ENCODE measurements around the gene MON1B.
"Not testable (repeated sequence)": the region's sequence is repeated elsewhere in the genome, so short reads cannot be mapped to it uniquely, and the experiment has no call there.

The MON1B gene

DNA sequence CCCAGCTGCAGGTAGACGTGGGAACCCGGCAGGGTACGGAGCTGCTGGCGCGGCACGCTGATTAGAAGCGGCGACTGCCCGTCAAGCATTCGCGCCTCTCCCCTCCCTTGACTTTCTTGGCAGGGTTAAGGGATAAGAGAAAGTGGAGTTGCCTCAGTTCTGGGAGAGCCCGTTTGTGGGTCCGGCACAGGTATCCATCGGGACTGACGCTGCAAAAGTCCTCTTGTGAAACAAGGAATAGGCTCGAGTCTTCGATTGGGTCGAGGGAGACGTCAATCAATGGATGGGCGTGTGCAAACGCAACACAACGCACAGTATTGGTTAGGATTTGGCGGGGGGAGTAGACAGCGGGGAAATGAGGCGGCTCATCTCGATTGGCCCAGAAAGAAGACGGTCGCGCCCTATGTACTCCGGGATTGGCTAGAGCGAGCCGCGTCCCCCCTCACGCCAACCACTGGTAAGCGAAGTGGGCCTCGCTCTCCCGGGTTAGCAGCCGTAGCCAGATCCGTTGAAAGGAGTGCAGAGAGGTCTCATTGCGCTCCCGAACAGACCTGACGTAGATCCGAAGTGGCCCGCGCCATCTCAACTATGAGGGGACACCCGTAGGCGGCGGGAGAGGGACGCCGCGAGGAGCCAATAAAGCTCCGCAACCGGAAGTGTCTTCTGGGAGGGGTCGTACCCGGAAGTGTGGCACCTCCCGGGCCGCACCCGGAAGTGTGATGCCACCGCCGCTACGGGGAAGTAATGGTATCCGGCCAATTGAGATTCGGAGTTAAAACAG, at the start of gene MON1B:
Gene MON1B, plus strand, starts transcription at position 713 of the 781 bp plus-strand sequence. CDS start 296 bp downstream, outside the sequence.
- DNase-seq = peak; percentile 97

DNA sequence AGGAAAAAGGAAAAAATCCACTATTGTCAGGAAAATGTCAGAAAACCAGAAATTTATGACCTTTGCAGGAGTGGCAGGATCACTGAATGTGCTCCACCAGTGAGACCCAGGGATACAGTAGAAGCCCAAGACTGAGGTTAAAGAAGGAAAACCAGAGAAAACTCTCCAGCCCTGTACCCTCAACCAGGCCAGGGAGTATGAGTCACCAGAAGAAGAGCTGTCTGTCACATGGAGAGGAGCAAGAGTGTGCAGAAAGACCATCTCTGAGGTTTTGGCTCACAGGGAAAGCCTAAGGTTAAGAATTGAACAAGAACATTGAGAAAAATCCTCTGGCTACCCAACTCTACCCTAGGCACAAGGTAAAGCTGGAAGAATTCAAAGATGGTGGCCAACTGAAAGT, 47.6 kb upstream of the MON1B start:
- DNase-seq = no peak

DNA sequence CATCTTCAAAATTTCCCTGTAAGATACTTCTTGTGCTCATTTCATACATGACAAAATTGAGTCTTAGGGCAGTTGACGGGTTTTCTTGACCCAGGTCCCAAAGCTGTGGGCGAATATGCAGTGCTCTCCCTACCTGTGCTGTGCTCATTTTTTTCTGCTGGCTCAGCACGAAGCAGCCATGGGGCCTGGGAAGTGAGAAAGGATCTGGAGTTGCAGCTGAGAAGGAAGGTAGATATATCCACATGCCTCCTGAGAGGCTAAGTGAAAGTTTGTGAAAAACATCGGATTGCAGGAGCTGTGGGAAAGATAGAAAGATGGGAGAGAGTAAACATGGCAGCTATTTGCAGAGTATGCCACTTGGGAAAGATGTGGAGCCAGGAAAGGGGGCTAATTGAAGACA, 42.9 kb upstream of the MON1B start:
- DNase-seq = no peak

DNA sequence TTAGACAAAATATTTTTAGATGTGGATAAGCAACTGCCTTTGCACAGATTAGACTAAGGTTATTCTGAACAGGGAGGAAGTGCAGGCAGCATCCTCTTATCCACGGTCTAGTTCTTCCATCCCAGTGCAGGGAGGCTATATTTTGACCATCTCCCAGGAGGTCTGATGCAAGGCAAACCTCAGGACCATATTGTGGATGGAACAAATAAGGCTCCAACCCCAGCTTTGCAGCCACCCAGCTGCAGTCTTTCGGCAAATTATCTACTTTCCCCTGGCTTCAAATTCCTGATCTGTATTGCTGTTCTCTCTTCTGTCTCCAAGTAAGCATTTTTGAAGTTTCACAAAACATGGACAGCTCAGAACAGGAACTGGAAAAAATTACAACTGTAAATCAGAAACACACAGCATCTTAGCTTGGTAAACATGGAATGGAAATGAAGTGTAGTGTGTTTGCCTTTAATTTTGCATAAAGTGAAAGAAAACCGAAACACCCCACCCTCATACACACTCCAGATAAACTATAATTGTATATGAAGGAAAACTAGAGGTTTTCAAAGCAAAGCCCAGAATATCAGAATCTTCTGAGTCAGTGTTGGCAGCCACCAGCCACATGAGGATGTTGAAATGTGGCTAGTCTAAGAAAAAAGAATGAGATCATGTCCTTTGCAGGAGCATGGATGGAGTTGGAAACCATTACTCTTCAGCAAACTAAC, 33.5 kb upstream of the MON1B start:
- no peak for DNase-seq

DNA sequence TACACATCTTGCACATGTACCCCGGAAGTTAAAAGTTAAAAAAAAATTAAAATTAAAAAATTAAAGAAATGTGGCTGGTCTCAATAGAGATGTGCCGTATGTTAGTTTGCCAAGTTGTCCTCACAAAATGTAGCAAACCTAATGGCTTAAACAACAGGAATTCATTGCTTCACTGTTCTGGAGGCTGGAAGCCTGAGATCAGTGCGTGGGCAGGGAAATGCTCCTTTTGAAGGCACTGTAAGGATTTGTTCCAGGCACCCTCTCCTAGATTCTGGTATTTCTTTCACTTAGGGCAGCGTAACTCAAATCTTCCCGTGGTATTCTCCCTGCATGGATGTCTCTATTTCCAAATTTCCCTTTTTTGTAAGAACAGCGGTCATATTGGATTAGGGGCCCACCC, 32.7 kb upstream of the MON1B start:
- DNase-seq = no peak

DNA sequence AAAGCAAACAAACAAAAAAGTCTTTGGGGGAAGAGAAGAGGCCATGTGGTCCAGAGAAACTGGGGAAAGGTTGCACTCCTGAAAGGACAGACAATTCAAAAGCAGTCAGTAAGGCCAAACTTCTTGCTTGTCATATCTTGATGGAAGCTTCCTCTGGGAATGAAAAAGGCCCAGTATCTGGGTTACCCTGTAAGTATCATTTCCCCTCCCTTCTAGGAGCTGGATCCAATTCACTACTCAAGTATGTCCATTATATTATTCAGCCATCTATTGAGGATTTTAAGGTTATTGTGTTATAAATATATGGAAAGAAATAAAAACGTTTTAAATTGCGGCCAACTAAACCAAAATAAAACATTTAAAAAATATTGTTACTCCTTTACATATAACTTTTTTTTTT, 26.0 kb upstream of the MON1B start:
- no peak for DNase-seq

DNA sequence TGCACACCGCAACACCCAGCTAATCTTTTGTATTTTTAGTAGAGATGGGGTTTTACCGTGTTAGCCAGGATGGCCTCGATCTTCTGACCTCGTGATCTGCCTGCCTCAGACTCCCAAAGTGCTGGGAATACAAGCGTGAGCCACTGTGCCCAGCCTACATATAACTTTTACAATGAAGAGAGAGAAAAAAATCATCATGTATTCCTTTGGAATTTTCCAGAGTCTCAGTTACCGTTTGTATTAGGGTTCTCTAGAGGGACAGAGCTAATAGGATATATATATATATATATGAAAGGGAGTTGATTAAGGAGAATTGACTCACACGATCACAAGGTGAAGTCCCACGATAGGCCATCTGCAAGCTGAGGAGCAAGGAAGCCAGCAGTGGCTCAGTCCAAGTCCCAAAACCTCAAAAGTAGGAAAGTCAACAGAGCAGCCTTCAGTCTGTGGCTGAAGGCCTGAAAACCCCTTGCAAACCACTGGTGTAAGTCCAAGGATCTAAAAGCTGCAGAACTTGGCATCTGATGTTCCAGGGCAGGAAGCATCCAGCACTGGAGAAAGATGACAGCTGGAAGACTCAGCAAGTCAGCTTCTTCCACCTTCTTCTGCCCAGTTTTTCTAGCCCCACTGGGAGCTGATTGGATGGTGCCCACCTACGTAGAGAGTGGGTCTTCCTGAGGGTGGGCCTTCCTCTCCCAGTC, 25.3 kb upstream of the MON1B start:
- not testable (repeated sequence) for DNase-seq

DNA sequence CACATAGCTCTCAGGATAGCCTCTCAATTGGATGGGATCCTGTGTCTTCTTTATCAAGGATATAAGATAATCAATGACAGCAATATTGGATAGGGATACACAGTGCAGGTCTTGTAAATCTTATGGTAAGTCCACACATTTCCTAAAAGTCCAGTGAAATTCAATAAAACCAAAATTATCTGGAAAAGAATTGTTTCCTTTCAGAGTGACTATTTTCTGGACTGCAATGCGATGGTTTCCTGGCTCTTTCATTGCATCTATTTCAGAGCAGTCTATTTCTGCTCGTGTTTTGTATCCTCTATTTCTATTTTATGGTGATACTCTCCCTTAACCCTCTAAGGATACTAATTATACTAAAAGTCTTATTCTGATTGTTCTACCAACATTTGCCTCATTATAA, 24.3 kb upstream of the MON1B start:
- DNase-seq = no peak

DNA sequence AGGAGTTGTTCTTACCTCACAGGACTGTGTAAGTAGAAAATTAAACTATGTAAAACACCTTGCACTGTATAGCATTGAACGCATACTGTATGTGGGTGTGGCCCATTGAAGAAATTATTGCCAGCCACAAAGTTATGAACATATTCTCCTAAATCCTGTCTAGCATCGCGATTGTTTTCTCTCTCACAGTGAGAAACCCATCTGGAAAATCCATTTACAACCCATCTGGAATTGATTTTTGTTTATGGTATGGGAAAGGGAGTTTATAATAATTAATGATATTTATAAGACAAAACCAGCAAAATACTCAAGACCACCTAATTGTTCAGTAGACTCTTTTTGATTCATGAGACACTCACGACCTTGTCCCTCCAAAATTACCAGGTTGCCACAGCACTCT, 22.1 kb upstream of the MON1B start:
- DNase-seq = no peak

DNA sequence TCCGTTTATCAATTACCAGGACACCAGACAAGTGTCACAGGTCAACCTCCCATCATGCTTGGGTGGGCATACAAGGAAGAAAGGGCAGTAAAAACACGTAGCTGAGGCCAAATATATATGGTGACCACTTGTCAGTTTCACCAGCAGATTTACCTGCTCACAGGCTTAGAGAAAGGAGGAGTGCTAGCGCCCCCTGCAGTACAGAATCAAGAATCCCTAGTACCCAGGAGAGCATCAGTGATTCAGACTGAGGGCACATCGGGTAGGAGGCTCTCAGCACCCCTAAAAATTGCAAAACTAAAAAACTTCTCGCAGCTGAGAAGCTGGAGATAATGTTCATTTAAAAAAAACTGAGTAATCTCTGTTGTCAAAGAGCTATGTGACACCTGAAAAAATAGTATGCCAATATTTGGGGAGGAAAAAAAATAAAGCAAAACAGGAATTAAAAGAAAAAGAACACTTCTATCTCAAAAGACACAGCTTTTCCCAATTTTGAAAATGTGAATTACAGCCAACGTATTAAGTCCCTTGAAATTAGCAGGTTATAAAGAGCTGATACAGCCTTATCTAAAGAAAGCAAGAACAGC, 21.2 kb upstream of the MON1B start:
- peak; percentile 68 for DNase-seq

DNA sequence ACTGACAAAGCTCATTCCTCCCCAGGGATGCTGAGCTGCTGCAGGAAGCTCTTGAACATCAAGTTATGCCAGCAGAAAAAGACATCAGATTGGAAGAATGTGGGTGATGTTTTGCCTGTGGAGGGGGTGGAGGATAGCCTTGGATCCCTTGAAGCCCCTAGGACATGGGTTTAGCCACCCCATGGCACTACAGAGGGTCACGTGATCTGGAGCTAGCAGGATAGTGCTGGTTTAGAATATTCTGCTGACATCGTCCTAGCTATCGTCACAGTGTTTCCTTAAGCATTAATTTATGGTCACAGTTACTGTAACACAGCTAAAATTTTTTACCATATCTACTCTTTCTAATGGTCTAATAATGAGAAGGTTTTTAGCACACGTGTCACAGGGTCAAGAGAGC, 20.2 kb upstream of the MON1B start:
- DNase-seq = no peak

DNA sequence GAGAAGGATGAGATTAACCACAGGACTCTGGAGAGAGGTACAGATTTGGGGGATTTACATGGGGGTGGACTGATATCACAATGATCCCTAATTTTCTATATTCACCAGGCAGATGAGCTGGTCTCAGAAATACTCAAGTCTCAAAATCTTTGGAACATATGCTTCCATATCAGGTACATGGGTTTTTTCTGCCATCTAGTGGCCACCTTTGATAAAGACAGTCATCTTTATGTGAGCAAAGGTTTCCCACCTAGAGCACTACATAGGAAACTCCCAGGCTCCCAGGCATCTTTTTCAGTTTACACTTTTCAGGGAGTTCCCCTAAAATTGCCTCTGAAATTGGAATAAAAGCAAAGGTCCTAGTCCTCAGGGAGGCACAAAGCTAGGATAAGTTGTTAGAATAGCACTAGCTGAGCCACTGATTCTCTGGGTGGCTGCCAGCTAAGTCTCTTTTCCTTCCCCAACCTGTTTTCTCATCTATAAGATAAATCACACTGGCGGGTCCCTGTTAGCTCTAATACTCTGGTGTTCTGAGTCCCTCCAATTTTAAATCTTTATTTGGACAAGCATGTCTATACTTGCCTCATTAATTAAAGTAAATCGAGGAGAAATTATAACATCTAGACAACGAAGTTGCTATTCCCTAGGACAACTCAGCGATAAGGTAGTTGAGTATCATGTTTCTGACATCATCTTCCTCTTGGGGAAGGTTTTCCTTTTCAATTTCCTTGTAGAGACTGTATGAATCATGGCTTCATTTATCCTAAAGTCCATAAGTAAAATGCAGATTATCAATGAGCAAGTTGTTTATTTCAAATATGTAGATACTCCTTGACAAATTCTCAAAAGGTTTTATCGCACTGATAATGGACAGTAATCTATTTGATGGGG, 19.0 kb upstream of the MON1B start:
- peak; percentile 63 for DNase-seq

DNA sequence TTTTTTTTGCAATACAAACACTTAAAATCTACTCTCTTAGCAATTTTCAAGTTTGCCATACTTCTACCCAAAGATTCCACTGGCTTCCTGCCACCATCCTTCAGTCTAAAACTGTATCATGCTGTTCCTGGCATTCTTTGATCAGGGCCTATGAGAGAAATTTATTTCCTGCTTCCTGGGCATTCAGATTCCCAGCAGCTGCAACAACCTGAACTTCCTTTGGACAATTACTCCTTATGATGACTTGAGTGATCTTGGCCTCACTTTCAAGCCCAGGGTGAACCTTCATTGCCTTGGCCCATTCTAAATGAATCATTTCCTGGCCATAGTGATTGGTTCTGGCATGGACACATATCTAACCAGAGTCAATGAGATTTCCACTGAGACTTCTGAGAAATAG, 18.0 kb upstream of the MON1B start:
- DNase-seq = no peak

DNA sequence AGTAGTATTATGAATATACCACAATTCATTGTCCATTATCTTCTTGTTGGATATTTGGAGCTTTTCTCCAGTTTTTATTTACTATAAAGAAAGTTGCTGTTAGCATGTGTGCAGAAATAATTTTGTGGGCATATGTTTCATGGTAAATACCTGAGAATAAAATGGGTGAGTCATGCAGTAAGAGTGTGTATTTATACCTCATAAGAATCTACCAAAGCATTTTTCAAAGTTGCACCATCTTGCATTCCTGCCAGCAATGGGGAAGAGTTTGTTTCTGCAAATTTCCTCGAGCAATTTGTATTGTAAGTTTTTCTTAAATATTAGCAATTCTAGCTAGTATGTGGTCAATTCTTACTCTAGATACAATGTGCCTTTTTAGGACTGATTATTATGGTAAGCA, 7.9 kb upstream of the MON1B start:
- no peak for DNase-seq

DNA sequence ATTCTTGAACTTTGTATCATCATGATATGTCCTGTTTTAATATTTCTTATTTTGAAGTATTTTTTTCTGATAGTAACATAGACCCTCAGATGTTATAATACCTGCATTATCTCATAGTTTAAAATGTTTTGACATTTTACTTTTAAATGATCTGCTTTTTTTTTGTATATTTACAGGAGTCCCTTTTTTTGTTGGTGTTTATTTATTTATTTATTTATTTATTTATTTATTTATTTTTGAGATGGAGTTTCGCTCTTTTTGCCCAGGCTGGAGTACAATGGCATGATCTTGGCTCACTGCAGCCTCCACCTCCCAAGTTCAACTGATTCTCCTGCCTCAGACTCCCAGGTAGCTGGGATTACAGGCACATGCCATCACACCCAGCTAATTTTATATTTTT, 4.7 kb upstream of the MON1B start:
- not testable (repeated sequence) for DNase-seq

DNA sequence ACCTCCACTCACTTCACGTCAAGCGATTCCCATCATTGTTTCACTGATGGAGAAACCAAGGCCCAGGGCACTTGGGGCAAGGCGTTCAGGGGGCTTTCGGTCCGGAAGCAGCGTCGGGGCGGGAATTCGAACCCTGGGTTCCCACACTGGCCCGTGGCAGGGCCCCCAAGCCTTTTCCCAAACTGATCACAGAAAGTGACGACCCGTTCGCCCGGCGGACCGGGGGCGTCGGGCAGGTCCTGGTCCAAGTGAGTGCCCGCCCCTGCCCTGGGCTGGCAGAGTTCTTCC, 856 bp upstream of the MON1B start:
- no peak for DNase-seq

DNA sequence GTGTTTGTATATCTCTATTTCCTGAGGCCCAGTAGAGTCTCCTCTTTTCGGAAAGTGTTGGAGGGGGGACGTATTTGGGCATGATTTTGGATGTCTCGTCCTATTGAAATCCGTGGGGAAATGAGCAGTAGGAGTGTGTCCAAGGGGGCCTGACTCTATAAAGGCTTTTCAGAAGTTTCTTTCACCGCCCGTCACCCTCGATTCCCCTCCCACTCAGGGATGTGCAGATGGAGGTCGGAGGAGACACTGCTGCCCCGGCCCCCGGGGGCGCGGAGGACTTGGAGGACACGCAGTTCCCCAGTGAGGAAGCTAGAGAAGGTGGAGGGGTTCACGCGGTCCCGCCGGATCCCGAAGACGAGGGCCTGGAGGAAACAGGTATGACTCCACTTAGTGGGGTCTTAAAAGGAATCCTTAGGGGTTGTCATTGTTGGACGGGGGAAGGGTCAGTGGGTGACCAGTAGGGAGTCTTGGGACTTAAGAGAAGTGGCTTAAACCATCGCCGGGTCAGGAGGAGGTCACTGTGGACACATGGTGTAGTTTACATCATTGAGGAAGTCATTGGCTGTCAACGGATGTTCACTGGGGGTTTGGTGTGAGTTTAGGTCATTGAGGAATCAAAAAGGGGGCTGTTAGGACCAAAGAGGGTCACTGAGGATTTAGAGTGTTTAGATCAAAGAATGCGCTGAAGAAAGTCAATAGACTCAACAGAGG, 424 bp downstream of the MON1B start:
- peak; percentile 26 for DNase-seq

DNA sequence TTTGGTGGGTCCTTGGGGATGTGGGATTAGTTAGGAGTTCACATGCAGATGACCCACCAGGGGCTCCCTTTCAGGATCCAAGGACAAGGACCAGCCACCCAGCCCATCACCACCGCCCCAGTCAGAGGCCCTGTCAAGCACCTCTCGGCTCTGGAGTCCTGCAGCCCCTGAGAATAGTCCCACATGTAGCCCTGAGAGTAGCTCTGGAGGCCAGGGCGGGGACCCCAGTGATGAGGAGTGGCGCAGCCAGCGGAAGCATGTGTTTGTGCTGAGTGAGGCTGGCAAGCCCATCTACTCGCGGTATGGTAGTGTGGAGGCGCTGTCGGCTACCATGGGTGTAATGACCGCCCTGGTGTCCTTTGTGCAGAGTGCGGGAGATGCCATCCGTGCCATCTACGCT, 2.4 kb downstream of the MON1B start:
- no peak for DNase-seq

DNA sequence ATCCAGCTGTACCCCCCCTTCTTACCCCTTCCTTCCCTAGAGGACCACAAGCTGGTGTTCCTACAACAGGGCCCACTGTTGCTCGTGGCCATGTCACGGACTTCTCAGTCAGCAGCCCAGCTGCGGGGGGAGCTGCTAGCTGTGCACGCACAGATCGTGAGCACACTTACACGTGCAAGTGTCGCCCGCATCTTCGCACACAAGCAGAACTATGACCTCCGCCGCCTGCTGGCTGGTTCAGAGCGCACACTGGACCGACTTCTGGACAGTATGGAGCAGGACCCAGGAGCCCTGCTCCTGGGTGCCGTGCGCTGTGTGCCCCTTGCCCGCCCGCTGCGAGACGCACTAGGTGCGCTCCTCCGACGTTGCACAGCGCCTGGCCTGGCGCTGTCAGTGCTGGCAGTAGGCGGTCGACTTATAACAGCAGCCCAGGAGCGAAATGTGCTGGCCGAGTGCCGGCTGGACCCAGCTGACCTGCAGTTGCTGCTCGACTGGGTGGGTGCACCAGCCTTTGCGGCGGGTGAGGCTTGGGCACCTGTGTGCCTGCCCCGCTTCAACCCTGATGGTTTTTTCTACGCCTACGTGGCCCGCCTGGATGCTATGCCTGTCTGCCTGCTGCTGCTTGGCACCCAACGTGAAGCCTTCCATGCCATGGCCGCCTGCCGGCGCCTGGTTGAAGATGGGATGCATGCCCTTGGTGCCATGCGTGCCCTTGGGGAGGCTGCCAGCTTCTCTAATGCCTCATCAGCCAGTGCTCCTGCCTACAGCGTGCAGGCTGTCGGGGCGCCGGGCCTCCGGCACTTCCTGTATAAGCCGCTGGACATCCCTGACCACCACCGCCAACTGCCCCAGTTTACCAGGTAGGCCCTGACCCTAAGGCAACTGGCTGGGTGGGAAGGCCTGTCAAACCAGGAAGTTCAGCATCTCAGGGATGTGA, 3.6 kb downstream of the MON1B start:
- DNase-seq = no peak

DNA sequence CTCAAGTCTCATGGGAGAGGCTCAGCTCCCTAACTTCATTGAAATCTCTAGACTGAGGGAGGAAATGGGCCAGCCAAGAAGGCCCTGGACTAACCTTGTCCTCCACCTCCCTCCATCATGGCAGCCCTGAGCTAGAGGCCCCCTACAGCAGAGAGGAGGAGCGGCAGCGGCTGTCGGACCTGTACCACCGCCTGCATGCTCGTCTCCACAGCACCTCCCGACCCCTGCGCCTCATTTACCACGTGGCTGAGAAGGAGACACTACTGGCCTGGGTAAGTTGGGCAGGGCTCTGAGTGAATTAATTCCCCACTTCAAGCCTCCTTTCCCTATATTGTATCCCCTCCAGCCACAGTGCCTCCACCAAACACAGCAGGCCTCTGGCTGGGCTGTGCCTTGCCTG, 4.4 kb downstream of the MON1B start:
- DNase-seq = no peak

DNA sequence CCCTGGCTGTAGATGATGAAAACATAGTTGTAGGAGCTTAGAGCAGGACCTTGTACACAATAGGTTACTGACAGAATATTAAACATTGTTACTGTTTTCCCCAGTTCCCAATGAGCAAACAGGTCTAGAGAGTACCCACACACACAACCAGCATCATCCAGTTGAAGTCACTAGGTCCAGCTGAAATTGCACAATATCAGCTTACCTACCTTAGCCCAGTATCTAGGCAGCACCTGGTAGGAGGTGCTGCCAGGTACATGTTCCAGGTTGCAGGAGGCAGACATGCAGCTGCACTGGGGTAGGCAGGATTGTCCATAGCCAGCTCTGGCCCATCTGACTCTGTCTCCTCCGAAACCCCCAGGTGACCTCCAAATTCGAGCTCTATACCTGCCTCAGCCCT, 6.8 kb downstream of the MON1B start:
- no peak for DNase-seq
